RWPE1 (cell line): Measurements from ENCODE around the gene M1AP.

Experiments used
- CTCF ChIA-PET: fragments of 350-600 bp; sonication (Branson Sonifier 250); formaldehyde crosslinking; extraction: SDS; loops from one replicate; lab custom pipeline; 2021; lab: Yijun Ruan, JAX
- POLR2A ChIA-PET: fragments of 400-600 bp; formaldehyde crosslinking; extraction: SDS; loops from one replicate; lab custom pipeline; 2020; ENCODE audit warnings: antibody characterized with exemption; ENCODE audit not compliant: low non-redundant PET; lab: Yijun Ruan, JAX
- DNase-seq: peaks from one replicate; pipeline ENCODE4 v3.0.0; 2012; ENCODE audit warnings: low spot score
- H3K27ac ChIP-seq: fragments of 450-650 bp; 2 replicates; pipeline ENCODE4 v1.5.1; 2017
- TF ChIP-seq, protein P1 (sequence below): fragments of 450-650 bp; conservative IDR thresholded peaks from 2 replicates; pipeline ENCODE4 v1.5.1; 2017; ENCODE audit warnings: low read depth, mild to moderate bottlenecking

Gene M1AP

DNA sequence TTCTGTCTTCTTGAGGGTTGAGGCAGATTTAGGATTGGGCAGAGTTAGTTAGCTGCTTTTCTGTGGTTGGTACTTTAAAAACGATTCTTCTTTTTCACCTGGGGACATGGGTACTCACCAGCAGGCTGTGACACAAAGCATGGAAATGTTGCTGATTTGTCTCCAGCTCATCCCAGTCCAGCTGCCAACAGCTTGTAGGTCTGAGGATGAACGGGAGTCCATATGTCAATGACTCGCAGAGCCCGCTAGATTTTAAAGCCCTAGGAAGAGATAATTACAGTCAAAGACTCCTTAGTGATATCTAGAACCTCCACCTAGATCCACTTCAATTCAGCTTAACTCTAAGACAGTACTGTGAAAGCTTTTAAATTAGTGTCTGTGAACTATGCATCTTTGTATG lies 72.8 kb downstream of the M1AP start:
- TF ChIP-seq, protein P1, sequence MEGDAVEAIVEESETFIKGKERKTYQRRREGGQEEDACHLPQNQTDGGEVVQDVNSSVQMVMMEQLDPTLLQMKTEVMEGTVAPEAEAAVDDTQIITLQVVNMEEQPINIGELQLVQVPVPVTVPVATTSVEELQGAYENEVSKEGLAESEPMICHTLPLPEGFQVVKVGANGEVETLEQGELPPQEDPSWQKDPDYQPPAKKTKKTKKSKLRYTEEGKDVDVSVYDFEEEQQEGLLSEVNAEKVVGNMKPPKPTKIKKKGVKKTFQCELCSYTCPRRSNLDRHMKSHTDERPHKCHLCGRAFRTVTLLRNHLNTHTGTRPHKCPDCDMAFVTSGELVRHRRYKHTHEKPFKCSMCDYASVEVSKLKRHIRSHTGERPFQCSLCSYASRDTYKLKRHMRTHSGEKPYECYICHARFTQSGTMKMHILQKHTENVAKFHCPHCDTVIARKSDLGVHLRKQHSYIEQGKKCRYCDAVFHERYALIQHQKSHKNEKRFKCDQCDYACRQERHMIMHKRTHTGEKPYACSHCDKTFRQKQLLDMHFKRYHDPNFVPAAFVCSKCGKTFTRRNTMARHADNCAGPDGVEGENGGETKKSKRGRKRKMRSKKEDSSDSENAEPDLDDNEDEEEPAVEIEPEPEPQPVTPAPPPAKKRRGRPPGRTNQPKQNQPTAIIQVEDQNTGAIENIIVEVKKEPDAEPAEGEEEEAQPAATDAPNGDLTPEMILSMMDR: no peak
- DNase-seq: no peak
- ChIA-PET CTCF (interaction anchor here (0.6 kb wide), 2 partner anchors 90 to 240 kb away, joined by 3 to 5 read pairs; no protein-coding TSS in a partner anchor), POLR2A (no interaction called here)
- H3K27ac ChIP-seq: no peak overlapping the region

DNA sequence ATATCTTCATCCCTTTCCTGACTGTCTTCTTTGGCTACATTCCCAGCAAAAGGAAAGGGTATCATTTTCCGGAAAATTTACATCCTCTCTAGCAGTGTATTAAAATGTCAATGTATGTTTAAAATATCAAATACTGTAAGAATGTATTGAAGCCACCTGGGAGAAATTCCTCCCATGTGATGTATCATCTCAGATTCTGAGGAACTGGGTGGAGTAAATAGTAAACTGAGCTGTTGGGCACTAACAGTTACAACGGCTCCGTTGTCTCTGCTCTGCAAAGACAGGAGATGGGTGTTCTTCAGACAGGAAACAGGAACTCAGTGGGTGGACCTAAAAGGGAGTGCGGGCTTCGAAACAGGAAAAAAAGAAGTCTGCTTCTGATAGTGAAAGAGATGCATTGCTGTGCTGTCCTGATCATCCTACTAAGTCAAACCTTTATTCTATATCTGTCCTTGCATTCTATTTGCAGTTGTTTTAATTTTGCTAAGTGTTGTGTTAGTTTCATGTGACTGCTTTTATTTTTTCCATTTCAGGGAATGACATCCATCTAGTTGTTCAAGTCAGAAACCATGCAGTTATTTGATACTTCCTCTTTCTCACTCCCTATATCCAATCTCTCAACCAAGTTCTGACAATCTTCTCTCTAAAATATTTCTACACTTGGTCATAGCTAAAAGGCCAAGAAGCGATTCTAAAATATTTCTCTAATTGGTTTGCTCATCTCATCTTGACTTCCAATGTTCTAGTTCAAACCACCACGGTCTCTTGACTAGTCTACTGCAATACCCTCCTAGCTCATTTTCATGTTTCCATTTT lies 74.2 kb downstream of the M1AP start:
- POLR2A ChIA-PET: no interaction called here
- TF ChIP-seq, protein P1: no peak
- CTCF ChIA-PET: interaction anchor here (0.6 kb wide), 1 partner anchor 20 kb away, joined by 4 read pairs; no protein-coding TSS in a partner anchor
- peak overlapping the region; percentile 85 for H3K27ac ChIP-seq
- peak; percentile 74 for DNase-seq

DNA sequence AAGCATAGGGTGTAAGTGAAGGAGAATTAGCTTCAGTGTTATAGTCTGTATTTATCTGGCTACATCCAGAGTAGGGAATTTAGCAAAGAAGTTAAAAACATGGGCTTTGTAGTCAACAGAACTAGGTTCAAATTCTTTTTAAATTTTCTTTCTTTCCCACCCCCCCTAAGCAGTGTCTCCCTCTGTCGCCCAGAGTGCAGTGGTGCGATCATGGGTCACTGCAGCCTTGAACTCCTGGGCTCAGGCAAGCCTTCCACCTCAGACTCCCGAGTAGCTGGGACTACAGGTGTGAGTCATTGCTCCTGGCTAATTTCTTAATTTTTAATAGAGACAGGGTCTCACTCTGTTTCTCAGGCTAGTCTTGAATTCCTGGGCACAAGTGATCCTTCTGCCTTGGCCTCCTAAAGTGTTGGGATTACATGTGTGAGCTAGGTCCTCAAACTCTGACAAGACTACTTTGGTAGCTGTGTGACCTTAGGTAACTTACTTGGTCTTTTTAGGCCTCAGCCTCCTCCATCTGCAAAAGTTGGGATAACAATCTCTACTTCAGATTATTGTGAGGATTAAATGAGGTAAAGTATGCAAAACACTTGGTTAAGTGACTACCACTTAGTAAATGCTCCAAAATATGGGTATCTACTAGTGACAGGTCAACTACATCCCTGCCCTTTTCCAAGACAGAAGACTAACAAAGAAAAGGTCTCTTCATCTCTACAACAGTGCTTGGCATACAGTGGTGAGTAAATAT lies 75.8 kb downstream of the M1AP start:
- CTCF ChIA-PET: interaction anchor here (1.1 kb wide), 1 partner anchor 7 kb away, joined by 4 read pairs; no protein-coding TSS in a partner anchor
- TF ChIP-seq, protein P1: no peak
- no peak for DNase-seq

DNA sequence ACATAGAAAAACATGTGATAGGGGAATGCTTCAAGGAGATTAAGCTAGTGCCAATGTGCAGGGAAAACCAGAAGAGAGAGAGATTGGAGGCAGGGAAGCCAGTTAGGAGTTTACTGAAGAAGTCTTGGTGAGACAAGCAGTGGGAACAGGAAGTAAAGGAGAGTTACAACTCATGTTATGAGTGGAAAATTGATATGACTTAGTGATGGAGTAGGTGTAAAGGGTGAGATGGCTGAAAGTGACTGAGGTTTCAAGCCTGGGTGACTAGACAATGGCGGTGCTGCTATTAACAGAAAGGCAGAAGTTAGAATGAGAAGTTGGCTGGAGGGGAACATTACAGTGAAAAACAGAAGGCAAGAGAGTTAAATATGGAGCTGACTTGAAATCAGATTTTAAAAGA lies 77.1 kb downstream of the M1AP start:
- no peak for DNase-seq
- H3K27ac ChIP-seq: no peak overlapping the region
- ChIA-PET POLR2A (no interaction called here), CTCF (interaction anchor here (1.1 kb wide), 1 partner anchor 9 kb away, joined by 4 read pairs; no protein-coding TSS in a partner anchor)
- TF ChIP-seq, protein P1: no peak

More for the DNA sequence above, 75.8 kb downstream of the M1AP start:
- H3K27ac ChIP-seq: no peak overlapping the region
- POLR2A ChIA-PET: no interaction called here

DNA sequence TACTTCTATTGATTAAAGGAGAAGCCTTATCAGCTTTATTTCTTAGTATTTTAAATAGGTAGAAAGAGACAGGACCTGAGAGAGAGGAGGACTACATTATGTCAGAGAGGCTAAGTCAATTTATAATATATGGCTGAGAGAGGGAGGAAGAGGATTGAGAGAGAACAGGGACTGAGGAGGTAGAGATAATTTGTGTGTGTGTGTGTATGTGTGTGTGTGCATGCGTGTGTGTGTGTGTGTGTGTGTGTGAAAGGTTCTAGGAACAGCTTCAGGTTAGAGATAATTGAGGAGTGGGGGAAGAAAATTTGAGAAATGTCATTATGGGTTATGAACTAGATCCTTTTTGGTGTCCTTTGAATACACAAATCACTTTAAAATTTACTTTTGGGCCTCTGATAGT lies 78.4 kb downstream of the M1AP start:
- DNase-seq: no peak
- CTCF ChIA-PET: no interaction called here
- H3K27ac ChIP-seq: no peak overlapping the region
- TF ChIP-seq, protein P1: no peak
- POLR2A ChIA-PET: no interaction called here

DNA sequence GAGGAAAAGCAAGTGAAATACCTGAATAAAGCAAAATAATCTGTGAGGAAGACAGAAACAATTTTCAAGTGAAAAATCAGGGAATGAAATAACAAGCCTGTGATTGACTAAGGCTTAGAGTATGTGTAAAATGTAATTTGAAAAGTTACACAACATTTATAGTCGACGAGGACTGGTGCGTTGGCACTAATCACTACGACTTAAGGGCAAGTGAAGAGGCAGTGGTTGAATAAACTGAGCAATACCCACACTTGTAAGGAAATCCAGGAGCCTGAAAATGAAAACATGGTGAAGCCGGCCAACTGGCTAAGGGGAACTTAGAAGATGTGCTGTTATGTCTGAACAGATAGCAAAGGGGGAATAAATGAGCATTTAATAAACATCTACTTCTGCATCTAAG lies 80.2 kb downstream of the M1AP start:
- POLR2A ChIA-PET: no interaction called here

More for the DNA sequence above, 80.2 kb downstream of the M1AP start:
- DNase-seq: peak; percentile 74
- TF ChIP-seq, protein P1: no peak
- CTCF ChIA-PET: interaction anchor here (0.6 to 1.2 kb wide), 2 partner anchors 20 to 23 kb away, joined by 4 to 5 read pairs; no protein-coding TSS in a partner anchor
- no peak overlapping the region for H3K27ac ChIP-seq
